WTC11 (cell line): ENCODE results near the gene KCNK17.

Source experiments
- CBFB ChIP-seq: sonication (generic); formaldehyde crosslinking; IDR thresholded peaks from 2 replicates; pipeline ENCODE4 v1.8.1; 2022; ENCODE audit warnings: mild to moderate bottlenecking, low read depth, missing genetic modification reagents
- CREM ChIP-seq: sonication (generic); formaldehyde crosslinking; IDR thresholded peaks from 2 replicates; pipeline ENCODE4 v1.8.1; 2022; ENCODE audit warnings: mild to moderate bottlenecking, missing genetic modification reagents, moderate library complexity
- FOXJ3 ChIP-seq: sonication (generic); formaldehyde crosslinking; IDR thresholded peaks from 2 replicates; pipeline ENCODE4 v1.9.0; 2021; ENCODE audit warnings: missing genetic modification reagents, mild to moderate bottlenecking, borderline replicate concordance
- FOXP1 ChIP-seq: sonication (generic); formaldehyde crosslinking; IDR thresholded peaks from 2 replicates; pipeline ENCODE4 v1.8.0; 2022; ENCODE audit warnings: missing genetic modification reagents, mild to moderate bottlenecking, moderate library complexity, borderline replicate concordance
- NR1H2 ChIP-seq: sonication (generic); formaldehyde crosslinking; IDR thresholded peaks from 2 replicates; pipeline ENCODE4 v1.9.0; 2021; ENCODE audit warnings: mild to moderate bottlenecking, moderate library complexity, missing genetic modification reagents
- RORB ChIP-seq: fragments of 250-450 bp; sonication (Bioruptor Pico); IDR thresholded peaks from 2 replicates; pipeline ENCODE4 v1.9.0; 2021; ENCODE audit warnings: mild to moderate bottlenecking
- TCF7 ChIP-seq: sonication (generic); formaldehyde crosslinking; IDR thresholded peaks from 2 replicates; pipeline ENCODE4 v1.8.0; 2022; ENCODE audit warnings: mild to moderate bottlenecking, low read depth, missing genetic modification reagents, moderate library complexity
- TF ChIP-seq, protein P1 (sequence below): fragments of 200-600 bp; IDR thresholded peaks from 2 replicates; pipeline ENCODE4 v1.8.0; 2022; ENCODE audit warnings: antibody characterized with exemption

DNA sequence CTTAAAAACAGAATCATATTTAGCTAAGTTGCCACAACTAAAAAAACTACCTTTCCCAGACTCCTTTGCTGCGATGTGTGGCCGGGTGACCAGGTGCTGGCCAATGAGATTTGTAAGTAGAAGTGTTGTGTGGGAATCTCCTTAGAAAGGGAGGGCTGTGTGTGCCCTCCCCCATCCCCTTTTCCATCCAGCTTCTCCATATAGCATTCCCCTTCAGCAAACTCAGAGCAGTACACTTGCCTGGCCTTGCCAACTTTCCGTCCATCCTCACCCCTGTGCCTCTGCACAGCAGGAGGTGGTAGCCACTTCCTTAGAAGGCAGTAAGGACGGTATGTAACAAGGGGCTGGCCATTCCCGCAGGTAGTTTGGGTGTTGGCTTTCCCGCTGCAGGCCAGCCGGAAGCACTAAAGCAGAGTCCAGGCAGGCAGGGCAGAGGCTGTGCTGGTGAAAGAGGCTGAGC lies 30.6 kb upstream of the KCNK17 start:
- TF ChIP-seq, protein P1, sequence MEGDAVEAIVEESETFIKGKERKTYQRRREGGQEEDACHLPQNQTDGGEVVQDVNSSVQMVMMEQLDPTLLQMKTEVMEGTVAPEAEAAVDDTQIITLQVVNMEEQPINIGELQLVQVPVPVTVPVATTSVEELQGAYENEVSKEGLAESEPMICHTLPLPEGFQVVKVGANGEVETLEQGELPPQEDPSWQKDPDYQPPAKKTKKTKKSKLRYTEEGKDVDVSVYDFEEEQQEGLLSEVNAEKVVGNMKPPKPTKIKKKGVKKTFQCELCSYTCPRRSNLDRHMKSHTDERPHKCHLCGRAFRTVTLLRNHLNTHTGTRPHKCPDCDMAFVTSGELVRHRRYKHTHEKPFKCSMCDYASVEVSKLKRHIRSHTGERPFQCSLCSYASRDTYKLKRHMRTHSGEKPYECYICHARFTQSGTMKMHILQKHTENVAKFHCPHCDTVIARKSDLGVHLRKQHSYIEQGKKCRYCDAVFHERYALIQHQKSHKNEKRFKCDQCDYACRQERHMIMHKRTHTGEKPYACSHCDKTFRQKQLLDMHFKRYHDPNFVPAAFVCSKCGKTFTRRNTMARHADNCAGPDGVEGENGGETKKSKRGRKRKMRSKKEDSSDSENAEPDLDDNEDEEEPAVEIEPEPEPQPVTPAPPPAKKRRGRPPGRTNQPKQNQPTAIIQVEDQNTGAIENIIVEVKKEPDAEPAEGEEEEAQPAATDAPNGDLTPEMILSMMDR = no peak
- no peak for TF ChIP-seq RORB (CRISPR knock-in tag)
- no peak for TF ChIP-seq NR1H2
- no peak for TF ChIP-seq TCF7 (CRISPR knock-in tag)
- TF ChIP-seq CBFB = no peak
- no peak for TF ChIP-seq FOXP1 (CRISPR knock-in tag)
- TF ChIP-seq CREM (CRISPR knock-in tag) = no peak
- no peak for TF ChIP-seq FOXJ3 (CRISPR knock-in tag)
